Muscle of back (tissue), 13 donors: ENCODE results near the gene AKT1. TPM values are rescaled to one million over a fixed set of nuclear protein-coding genes. Genes with fewer than 3 reads are reported as not detected.
"Not testable (repeated sequence)": the region's sequence is repeated elsewhere in the genome, so short reads cannot be mapped to it uniquely, and the experiment has no call there.

Experiments
- DNase-seq, 3 donors: peaks; one replicate each; pipeline versions ENCODE4 v3.0.0 to v3.0.0-alpha.2; 2013
- long read RNA-seq, 9 donors: transcript quantifications; one replicate each; lab custom pipeline, GENCODE V29; 2026
- polyA plus RNA-seq, 10 donors: library from polyadenylated mRNA; unstranded; fragments of 120-200 nt; gene quantifications; one replicate each; pipeline ENCODE4 v1.2.1, GENCODE V29; 2013; ENCODE audit not compliant: insufficient read length in 10 of 10

AKT1 gene
- 100 to 1,000 TPM; 136 to 198 (median 172) TPM for polyA plus RNA-seq
- long read RNA-seq, donor 1, transcript AKT1-203 (14 exons, 2,710 nt): major isoform, 21 of 44 reads
- long read RNA-seq, donor 1, partial matches to known transcripts: 15 of 44 reads
- long read RNA-seq, donor 1, other reads (novel, unspliced or antisense): 0 of 44 reads
- long read RNA-seq, donor 2, transcript AKT1-203 (14 exons, 2,710 nt): major isoform, 10 of 17 reads
- long read RNA-seq, donor 2, partial matches to known transcripts: 0 of 17 reads
- long read RNA-seq, donor 2, other reads (novel, unspliced or antisense): 0 of 17 reads
- long read RNA-seq, donor 3: 0 reads
- long read RNA-seq, donor 4, transcript AKT1-220 (15 exons, 2,742 nt): minor isoform, 5 of 24 reads
- long read RNA-seq, donor 4, transcript AKT1-203 (14 exons, 2,710 nt): major isoform, 10 of 24 reads
- long read RNA-seq, donor 4, partial matches to known transcripts: 6 of 24 reads
- long read RNA-seq, donor 4, other reads (novel, unspliced or antisense): 0 of 24 reads
- long read RNA-seq, donor 5, transcript AKT1-203 (14 exons, 2,710 nt): major isoform, 18 of 46 reads
- long read RNA-seq, donor 5, partial matches to known transcripts: 20 of 46 reads
- long read RNA-seq, donor 5, other reads (novel, unspliced or antisense): 0 of 46 reads
- long read RNA-seq, donor 6, transcript AKT1-203 (14 exons, 2,710 nt): major isoform, 11 of 31 reads
- long read RNA-seq, donor 6, partial matches to known transcripts: 15 of 31 reads
- long read RNA-seq, donor 6, other reads (novel, unspliced or antisense): 0 of 31 reads
- long read RNA-seq, donor 7, transcript AKT1-220 (15 exons, 2,742 nt): minor isoform, 6 of 23 reads
- long read RNA-seq, donor 7, transcript AKT1-203 (14 exons, 2,710 nt): major isoform, 9 of 23 reads
- long read RNA-seq, donor 7, partial matches to known transcripts: 5 of 23 reads
- long read RNA-seq, donor 7, other reads (novel, unspliced or antisense): 0 of 23 reads
- long read RNA-seq, donor 8, transcript AKT1-203 (14 exons, 2,710 nt): major isoform, 7 of 21 reads
- long read RNA-seq, donor 8, partial matches to known transcripts: 11 of 21 reads
- long read RNA-seq, donor 8, other reads (novel, unspliced or antisense): 0 of 21 reads
- long read RNA-seq, donor 9, partial matches to known transcripts: 0 of 3 reads
- long read RNA-seq, donor 9, other reads (novel, unspliced or antisense): 0 of 3 reads

- DNase-seq: no peak
These were observed at the start of gene AKT1 for GRCh38 chr14:104794993-104795780. TSS of gene AKT1 (minus strand) at chr14:104795748. CDS start at chr14:104792643, 3,105 bp downstream.

- no peak for DNase-seq
These were observed 49.6 kb upstream of the AKT1 start for GRCh38 chr14:104845033-104845666.

DNA sequence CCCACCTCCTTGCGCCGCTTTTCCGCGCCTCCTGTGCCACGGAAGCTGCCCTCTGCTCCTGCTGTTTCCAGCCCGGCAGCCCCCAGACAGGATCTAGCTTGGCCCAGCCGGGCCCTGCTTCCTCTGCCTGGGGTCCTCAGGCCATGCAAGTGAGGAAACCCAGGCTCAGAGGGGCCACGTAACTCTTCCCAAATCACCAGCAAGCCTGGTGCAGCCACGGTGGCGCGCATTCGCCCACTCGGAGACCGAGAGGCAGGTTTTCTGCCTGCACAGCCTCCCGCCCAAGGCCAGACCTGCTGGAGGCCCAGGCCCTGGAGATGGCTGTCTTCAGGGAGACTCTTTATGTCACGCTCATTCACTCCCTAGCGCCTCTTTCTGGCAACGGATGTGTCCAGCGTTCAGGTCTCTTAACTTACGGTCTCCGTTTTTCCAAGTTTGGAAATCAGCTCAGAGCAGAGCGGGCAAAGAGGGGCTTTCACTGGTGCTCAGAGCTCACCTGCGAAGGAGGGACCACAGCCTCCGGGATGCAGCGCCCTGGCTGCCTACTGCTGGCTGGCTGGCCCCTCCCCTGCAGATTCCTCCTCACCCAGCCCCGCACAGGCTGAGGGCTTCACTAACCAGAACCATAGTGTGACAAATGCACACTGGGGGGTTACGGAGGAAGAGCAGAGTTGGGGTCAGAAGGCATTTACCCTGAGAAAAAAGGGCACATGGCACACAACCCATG is 48.9 kb upstream of the AKT1 start:
- DNase-seq: no peak

DNA sequence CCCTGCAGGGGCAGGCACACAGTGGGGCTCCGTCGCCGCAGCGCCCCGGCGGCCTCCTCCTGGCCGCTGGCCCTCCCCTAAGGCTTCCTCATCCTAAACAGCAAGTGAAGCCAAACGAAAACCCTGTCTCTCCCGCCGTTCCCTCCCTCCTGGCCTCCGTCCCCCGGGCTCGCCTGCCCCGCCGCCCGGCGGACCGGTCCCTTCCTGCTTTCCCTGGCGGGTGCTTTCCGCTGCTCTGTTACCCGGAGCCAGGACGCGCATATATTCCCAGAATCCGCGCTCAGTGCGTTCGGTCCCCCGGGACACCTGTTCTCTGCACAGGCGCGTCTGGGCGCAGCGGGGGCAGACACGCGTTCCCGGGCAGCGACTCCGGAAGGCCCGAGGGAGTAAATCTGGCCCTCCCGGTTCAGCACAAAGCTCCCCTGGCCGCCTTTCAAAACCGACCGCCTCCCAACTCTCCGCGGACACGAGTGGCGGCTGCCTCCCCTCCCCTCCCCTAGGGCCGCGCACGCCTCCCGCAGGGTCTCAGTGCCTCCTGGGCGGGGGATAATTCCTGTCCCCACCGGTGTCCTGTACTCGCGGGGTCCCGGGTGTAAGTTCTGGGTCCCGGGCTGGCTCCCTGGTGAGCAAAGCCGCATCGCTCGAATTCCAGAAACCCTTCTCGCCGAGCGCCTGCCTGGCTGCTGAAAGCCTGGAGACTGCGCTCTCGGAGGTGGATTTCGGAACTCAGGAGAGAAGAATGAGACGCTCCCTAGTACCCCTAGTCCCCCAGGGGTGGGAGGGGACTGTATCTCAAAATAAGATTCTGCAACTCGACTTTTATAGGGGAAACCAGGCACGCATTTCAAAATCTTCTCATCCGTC is 48.1 kb upstream of the AKT1 start:
- peak in 1 of 3 donors; percentile 41 for DNase-seq

DNA sequence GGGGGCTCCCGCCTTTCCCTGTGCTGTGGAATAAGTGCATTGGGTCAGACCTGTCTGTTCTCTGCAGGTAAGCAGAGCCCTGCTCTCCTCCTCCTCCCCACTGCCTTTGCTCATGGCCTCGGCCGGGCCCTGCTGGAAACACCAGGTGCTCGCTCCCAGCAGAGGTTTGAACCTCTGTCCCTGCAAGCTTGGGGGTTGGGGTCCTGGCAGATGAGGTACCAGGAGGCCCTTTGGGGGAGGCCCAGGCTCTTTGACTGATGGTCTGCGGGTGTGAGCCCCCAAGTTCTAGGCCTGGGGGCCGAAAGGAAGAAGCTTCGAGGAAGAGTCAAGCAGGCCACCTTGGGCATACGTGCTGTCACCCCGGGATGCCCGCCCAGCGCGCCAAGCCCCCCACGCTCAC is 47.5 kb upstream of the AKT1 start:
- no peak for DNase-seq

- no peak for DNase-seq
These were observed 46.2 kb upstream of the AKT1 start for GRCh38 chr14:104841730-104842129.

DNA sequence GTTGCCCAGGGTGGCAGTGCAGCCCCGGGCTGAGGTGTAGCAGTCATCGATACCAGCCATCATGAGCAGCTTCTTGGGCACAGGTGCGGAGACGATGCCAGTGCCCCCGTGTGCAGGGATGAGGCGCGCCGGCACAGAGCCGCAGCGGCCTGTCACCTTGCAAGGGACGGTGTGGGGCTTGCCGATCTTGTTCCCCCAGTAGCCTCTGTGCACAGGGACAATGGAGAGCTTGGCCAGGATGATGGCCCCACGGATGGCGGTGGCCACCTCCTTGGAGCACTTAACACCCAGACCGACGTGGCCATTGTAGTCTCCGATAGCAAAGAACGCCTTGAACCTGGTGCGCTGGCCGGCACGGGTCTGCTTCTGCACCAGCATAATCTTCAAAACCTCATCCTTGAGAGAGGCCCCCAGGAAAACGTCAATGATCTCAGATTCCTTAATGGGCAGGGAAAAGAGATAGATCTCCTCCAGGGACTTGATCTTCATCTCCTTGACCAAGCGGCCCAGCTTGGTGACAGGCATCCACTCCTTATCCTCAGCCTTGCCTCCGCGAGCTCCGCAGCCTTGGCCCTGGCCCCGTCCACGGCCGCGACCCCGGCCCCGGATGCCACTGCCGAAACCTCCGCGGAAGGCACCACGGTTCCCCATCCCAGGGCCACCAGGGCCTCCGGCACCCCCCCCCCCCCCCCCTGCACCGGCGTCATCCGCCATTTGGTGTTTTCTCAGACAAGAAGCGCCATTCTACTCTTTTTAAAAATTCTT is 40.8 kb upstream of the AKT1 start:
- not testable (repeated sequence) for DNase-seq

- DNase-seq: no peak
These were observed 35.2 kb upstream of the AKT1 start for GRCh38 chr14:104830781-104831180.

GRCh38 chr14:104827177-104828055 is 31.9 kb upstream of the AKT1 start:
- peak in 1 of 3 donors; percentile 46 for DNase-seq

DNA sequence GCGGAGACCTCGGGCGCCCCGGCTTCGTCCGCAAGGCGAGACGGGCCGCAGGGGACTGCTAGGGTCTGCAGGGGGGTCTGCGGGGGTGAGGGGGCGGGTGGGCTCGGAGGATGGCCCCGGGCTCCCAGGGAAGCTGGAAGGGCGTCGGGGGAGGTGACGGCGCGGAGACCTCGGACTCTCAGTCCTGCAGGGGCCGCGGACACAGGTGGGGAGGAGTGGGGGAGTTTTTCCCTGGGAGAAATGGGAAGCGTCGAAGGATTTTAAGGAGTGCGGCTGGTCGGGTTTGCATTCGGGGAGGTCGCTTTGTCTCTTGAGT is 31.3 kb upstream of the AKT1 start:
- DNase-seq: no peak

DNA sequence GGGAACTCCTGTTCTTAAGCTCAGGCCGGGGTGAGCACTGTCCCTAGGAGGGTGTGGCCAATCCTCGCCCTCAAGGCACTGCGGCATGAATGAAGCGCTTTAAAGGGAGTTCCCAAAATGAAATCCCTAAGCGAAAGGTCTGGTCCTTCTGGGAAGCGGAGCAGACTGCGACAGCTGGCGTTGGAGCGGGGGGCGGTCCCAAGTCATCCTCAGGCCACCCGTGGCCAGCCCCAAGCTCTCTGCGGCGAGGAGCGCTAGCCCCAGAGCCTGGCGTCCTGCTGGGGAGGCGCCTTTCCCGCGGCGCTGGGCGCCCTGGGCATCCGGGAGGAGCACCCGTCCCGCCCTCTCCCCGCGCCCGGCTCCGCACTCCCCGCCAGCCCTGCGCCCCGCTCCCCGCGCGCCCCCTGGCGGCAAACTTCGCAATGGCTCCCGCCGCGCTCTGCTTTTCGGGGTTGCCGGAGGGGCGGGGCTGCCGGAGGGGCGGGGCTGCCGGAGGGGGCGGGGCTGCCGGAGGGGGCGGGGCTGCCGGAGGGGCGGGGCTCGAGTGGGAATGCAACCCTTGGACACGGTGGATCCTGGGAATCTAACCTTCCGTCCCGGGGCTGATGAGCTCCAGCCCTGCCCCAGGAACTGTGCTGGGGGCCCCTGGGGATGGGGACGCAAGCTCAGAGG is 30.8 kb upstream of the AKT1 start:
- peak; percentile 76 to 89 (median 84) for DNase-seq

DNA sequence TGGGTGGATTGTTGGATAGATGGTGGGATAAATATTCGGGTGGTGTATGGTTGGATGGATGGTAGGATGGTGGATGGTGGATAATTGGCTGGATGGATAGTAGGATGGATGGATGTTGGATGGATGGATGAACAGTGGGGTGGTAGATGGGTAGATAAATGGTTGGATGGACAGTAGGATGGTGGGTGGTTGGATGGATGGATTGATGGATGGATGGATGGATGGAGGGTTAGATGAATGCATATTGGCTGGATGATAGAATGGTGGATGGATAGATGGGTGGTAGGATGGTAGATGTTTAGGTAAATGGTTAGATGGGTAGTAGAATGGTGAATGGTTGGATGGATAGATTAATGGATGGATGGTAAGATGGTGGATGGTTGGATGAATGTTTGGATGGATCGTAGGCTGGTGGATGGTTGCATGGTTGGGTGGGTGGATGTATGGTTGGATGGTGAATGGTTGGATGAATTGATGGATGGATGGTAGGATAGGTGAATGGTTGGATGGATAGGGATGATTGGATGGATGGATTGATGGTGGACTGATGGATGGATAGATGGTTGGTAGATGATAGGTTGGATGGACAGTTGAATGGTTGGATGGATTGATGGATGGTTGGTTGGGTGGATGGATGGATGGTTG is 28.9 kb upstream of the AKT1 start:
- no peak for DNase-seq

- no peak for DNase-seq
These were observed 27.5 kb upstream of the AKT1 start for GRCh38 chr14:104822821-104823615.

DNA sequence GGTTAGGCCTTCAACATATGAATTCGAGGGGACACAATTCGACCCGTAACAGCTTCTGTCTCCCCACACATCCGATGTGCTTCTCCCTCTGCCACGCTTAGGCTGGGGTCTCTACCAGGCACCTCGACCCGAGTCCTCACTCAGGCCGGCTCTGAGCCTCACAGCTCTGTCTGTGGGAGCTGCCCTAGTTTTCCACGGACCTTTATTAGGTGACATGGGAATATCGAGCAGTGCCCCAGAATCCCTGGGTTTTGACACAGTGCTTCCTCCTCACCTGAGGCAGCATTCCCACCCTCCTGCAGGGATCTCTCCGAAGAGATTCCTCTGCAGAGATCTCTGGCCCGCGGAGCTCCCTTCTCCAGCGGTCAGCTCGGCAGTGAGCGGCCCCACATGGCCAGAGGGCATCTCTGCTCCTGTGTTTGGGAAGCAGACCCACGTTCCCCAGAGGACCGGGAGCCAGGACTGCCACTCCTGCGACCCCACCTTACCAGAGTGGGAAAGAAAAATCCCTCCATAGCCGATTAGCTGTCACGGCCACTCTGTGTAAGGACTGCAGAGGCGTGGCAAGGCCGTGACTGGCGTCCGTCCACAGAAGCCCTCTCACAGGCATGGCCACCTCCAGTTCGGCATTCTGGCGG is 26.5 kb upstream of the AKT1 start:
- no peak for DNase-seq
